HG03025 (cell line): Measurements from ENCODE around the gene UBA5.
A peak's percentile ranks its signal among the peaks of the same experiment; 100 is the strongest.

Source experiments
- ATAC-seq: cut with Tn5 transposase; IDR thresholded peaks from one replicate; pipeline ENCODE4 v1.9.1; 2021; ENCODE audit warnings: mild to moderate bottlenecking, moderate library complexity; ENCODE audit not compliant: unreplicated experiment, low FRiP score

UBA5 gene

DNA sequence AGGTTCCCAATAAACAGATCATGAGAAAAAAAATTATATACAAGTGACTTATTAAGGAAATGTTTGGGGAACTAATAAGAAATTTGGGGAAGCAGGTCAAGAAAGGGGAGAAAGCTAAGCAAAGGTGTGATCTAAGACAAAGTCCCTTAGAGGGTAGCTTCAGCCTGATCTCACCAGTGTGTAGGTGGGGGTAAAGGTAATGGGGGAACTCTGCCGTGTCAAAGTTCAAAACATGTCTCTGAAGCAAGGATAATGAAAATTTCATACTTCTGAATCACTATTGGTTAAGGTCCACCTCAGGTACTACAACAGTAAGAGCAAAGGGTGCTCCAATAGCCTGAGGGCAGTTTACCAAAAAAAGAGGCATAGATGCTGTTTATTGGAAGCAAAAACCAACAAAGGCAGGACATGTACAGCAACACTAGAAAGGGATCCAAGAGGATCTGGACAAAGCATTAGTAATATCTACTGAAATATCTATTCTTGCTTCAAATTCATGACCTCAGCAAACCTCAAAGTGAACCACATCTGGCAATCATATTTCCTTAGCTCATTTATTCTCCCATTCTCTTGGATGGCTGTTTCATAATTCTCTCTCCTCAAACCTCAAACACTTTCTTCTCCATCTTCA is 7.4 kb upstream of the UBA5 start:
- ATAC-seq = no peak

DNA sequence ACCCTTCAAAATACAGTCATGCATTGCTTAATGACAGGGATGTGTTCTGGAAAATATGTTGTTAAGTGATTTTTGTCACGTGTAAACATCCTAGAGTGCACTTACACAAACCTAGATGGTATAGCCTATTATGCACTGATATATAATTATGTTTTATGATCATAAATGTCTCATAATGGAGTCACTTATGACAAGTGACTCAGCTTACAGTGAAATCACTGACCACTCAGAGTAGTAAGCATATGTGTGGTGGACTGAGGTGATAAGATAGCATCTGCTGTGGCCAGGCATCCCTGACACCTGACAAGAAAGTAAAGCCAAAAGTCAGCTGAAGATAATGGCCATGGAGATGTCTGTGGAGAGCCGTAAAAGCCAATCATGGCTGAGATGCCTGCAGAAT is 5.9 kb upstream of the UBA5 start:
- no peak for ATAC-seq

GRCh38 chr3:132654721-132655120 is 5.4 kb upstream of the UBA5 start:
- no peak for ATAC-seq

GRCh38 chr3:132655471-132655870 is 4.7 kb upstream of the UBA5 start:
- ATAC-seq = no peak

GRCh38 chr3:132657869-132658747 is 2.0 kb upstream of the UBA5 start:
- ATAC-seq = no peak

GRCh38 chr3:132659000-132659364 is 1.1 kb upstream of the UBA5 start:
- no peak for ATAC-seq

GRCh38 chr3:132659365-132660051 is 621 bp upstream of the UBA5 start, which contains the start of gene ACAD11:
ACAD11 (minus strand) TSS chr3:132659809; CDS start chr3:132659751, 58 bp downstream.
- ATAC-seq = peak; percentile 48

DNA sequence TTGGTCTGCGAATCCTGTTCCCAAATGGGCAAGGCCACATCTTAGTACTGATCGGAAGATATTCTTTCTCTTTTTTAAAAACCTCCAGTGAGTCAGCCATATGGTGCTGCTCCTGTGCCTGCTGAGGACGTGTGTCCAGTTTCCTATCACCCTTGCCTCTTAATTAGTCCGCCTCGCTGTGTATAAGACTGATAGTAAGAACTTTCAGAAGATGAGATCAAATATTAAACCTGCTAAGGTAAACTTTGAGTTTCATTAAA is 612 bp downstream of the UBA5 start:
- peak; percentile 22 for ATAC-seq

DNA sequence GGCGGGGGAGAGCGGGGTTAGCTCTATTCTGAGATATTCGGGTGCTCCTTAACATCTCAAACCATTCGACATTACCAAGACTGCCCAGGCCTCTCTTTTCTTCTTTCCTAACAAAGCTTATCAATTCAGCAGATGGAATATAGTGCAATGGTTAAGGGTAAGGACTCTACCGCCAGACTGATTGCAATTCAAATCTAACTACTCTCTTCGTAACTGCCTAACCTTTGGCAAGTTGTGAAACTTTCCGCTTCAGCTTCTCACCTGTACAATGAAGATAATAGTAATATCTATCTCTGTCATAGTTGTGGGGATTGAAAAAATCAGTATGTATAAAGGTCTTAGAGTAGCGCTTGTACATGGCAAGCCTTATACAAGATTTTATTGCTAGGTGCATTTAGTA is 972 bp downstream of the UBA5 start:
- no peak for ATAC-seq

GRCh38 chr3:132662212-132662611 is 2.1 kb downstream of the UBA5 start:
- ATAC-seq = no peak

GRCh38 chr3:132665230-132665745 is 5.2 kb downstream of the UBA5 start:
- no peak for ATAC-seq

GRCh38 chr3:132669256-132669777 is 9.2 kb downstream of the UBA5 start:
- no peak for ATAC-seq

DNA sequence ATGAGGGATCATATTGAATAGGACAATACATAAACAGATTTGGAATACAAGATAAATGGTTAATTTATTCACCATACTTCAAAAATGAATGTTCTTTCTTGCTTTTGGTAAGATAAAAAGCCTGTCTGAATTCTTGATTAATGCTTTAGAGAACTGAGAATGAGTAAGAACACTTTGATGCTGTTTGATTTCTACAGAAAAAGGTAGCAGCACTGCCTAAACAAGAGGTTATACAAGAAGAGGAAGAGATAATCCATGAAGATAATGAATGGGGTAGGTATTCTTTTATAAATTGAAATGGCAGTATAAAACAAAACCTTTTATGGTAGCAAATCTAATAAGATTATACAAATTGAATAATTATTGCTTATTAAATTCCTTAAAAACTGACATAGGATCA is 15.3 kb downstream of the UBA5 start:
- no peak for ATAC-seq

- ATAC-seq = no peak
Measured at GRCh38 chr3:132679911-132680310, 19.8 kb downstream of the UBA5 start.

GRCh38 chr3:132681421-132681820 is 21.3 kb downstream of the UBA5 start:
- no peak for ATAC-seq

DNA sequence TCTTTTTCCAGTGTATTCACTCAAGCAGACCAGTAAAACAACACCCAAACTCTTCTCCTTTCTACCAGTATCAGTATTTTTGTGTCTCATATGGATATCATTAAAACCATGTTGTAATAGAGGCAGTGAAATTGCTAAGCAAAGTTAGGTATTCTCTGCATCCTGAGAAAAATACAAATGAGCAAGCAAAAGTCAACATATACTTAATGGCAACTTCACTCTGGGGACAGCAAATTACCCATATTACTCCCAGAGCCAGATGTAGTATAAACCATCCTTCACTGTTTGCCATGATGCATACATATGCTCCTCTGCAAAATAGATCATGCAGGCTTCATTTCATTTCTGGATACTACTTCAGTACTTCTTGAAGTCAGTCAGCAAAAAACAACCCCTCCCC is 22.1 kb downstream of the UBA5 start:
- ATAC-seq = no peak

DNA sequence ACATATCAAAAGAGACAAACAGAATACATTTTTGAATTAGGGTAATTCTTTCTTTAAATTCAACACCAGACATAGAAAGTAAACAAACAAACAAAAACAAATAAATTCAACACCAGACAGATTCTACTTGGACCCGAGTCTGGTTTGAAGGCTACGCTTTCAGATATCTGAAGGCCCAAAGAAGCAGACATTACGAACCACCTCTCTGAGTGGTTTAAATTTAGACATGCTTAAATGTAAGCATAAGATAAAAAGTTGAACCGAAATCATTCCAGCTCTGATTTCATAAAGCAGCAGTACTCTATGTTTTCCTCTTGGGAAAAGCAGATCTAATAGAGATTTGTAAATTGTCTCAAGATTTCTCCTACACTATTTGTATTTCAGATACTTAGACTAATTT is 29.9 kb downstream of the UBA5 start:
- ATAC-seq = no peak

- no peak for ATAC-seq
Measured at GRCh38 chr3:132694991-132695390, 34.9 kb downstream of the UBA5 start.

GRCh38 chr3:132695422-132695821 is 35.3 kb downstream of the UBA5 start:
- ATAC-seq = no peak

DNA sequence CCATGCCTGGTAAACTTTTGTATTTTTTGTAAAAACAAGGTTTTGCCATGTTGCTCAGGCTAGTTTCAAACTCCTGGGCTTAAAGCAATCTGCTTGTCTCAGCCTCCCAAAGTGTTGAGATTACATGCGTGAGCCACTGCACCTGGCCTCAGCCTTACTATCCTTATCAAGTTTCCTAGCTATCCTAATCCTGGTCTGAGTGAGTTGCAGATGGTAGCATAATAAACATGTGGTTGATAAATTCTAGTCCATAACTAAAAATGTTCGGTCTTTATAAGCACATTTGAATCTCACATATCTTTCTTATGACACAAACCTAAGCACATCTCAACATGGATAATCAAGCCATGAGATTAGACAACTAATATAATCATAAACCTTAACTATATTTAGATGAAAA is 43.6 kb downstream of the UBA5 start:
- no peak for ATAC-seq

DNA sequence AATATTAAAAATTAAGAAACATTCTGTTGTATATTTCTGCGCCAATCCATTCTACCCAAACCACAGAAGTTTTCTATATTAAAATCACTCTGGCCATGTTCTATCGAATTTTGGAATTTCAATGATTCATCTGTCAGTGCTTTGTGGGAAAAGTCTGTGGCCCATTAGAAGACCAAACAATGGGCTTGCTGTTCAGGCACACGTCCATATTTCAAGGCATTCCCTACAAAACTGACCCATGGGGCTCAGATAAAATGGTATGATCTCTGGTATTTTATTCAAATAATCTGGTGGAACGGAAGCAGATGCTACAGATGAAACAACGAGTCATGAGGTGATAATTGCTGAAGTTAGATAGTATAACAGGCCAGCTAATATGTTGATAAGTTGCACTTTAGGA is 49.6 kb downstream of the UBA5 start:
- no peak for ATAC-seq
